Measurements from ENCODE around the gene INPP5J.

Gene INPP5J

GRCh38 chr22:31126128-31126868 lies 3.5 kb downstream of the INPP5J start:
- H3K4me3 ChIP-seq (ENCODE audit: low read depth in 1 of 2, low read length in 2 of 2) = no peak overlapping the region
- H3K4me1 ChIP-seq (ENCODE audit: control insufficient read depth in 1 of 2, insufficient read depth in 2 of 2, low read length in 2 of 2) = peaks cover 23 to 29% of the 10 kb centered on the region in 2 donors
- H3K27me3 ChIP-seq (ENCODE audit: control insufficient read depth in 1 of 2, insufficient read depth in 2 of 2, low read length in 2 of 2) = no peaks in the 10 kb centered on the region
- no peak overlapping the region for H3K9ac ChIP-seq (ENCODE audit: low read depth in 1 of 2, low read length in 2 of 2)
- peaks cover 0 to 5% of the 10 kb centered on the region in 2 donors for H3K36me3 ChIP-seq (ENCODE audit: control insufficient read depth in 1 of 2, insufficient read depth in 2 of 2, low read length in 2 of 2)
- no peaks in the 10 kb centered on the region for H3K9me3 ChIP-seq (ENCODE audit: control insufficient read depth in 1 of 2, low read length in 2 of 2)
- no peak overlapping the region for H3K27ac ChIP-seq (ENCODE audit: low read depth, low read length)

- peaks cover 19 to 23% of the 10 kb centered on the region in 2 donors for H3K4me1 ChIP-seq (ENCODE audit: control insufficient read depth in 1 of 2, insufficient read depth in 2 of 2, low read length in 2 of 2)
- no peaks in the 10 kb centered on the region for H3K27me3 ChIP-seq (ENCODE audit: control insufficient read depth in 1 of 2, insufficient read depth in 2 of 2, low read length in 2 of 2)
- no peak overlapping the region for H3K4me3 ChIP-seq (ENCODE audit: low read depth in 1 of 2, low read length in 2 of 2)
- no peak overlapping the region for H3K9ac ChIP-seq (ENCODE audit: low read depth in 1 of 2, low read length in 2 of 2)
- H3K36me3 ChIP-seq (ENCODE audit: control insufficient read depth in 1 of 2, insufficient read depth in 2 of 2, low read length in 2 of 2) = peaks cover 0 to 5% of the 10 kb centered on the region in 2 donors
- H3K9me3 ChIP-seq (ENCODE audit: control insufficient read depth in 1 of 2, low read length in 2 of 2) = no peaks in the 10 kb centered on the region
- no peak overlapping the region for H3K27ac ChIP-seq (ENCODE audit: low read depth, low read length)
These were observed 4.1 kb downstream of the INPP5J start for GRCh38 chr22:31126869-31127175.

- no peaks in the 10 kb centered on the region for H3K27me3 ChIP-seq (ENCODE audit: control insufficient read depth in 1 of 2, insufficient read depth in 2 of 2, low read length in 2 of 2)
- no peak overlapping the region for H3K4me3 ChIP-seq (ENCODE audit: low read depth in 1 of 2, low read length in 2 of 2)
- H3K27ac ChIP-seq (ENCODE audit: low read depth, low read length) = no peak overlapping the region
- H3K9ac ChIP-seq (ENCODE audit: low read depth in 1 of 2, low read length in 2 of 2) = no peak overlapping the region
- no peaks in the 10 kb centered on the region for H3K9me3 ChIP-seq (ENCODE audit: control insufficient read depth in 1 of 2, low read length in 2 of 2)
- H3K36me3 ChIP-seq (ENCODE audit: control insufficient read depth in 1 of 2, insufficient read depth in 2 of 2, low read length in 2 of 2) = peaks cover 0 to 5% of the 10 kb centered on the region in 2 donors
- H3K4me1 ChIP-seq (ENCODE audit: control insufficient read depth in 1 of 2, insufficient read depth in 2 of 2, low read length in 2 of 2) = peaks cover 14 to 19% of the 10 kb centered on the region in 2 donors
These were observed 4.5 kb downstream of the INPP5J start for GRCh38 chr22:31127181-31127772.

GRCh38 chr22:31128156-31128555 lies 5.4 kb downstream of the INPP5J start:
- peaks cover 0 to 7% of the 10 kb centered on the region in 2 donors for H3K36me3 ChIP-seq (ENCODE audit: control insufficient read depth in 1 of 2, insufficient read depth in 2 of 2, low read length in 2 of 2)
- no peak overlapping the region for H3K27ac ChIP-seq (ENCODE audit: low read depth, low read length)
- H3K4me3 ChIP-seq (ENCODE audit: low read depth in 1 of 2, low read length in 2 of 2) = no peak overlapping the region
- H3K9ac ChIP-seq (ENCODE audit: low read depth in 1 of 2, low read length in 2 of 2) = no peak overlapping the region
- H3K27me3 ChIP-seq (ENCODE audit: control insufficient read depth in 1 of 2, insufficient read depth in 2 of 2, low read length in 2 of 2) = no peaks in the 10 kb centered on the region
- no peaks in the 10 kb centered on the region for H3K9me3 ChIP-seq (ENCODE audit: control insufficient read depth in 1 of 2, low read length in 2 of 2)
- H3K4me1 ChIP-seq (ENCODE audit: control insufficient read depth in 1 of 2, insufficient read depth in 2 of 2, low read length in 2 of 2) = peaks cover 6 to 14% of the 10 kb centered on the region in 2 donors

- H3K9ac ChIP-seq (ENCODE audit: low read depth in 1 of 2, low read length in 2 of 2) = no peak overlapping the region
- no peaks in the 10 kb centered on the region for H3K9me3 ChIP-seq (ENCODE audit: control insufficient read depth in 1 of 2, low read length in 2 of 2)
- H3K4me3 ChIP-seq (ENCODE audit: low read depth in 1 of 2, low read length in 2 of 2) = no peak overlapping the region
- H3K27ac ChIP-seq (ENCODE audit: low read depth, low read length) = no peak overlapping the region
- H3K27me3 ChIP-seq (ENCODE audit: control insufficient read depth in 1 of 2, insufficient read depth in 2 of 2, low read length in 2 of 2) = no peaks in the 10 kb centered on the region
- H3K36me3 ChIP-seq (ENCODE audit: control insufficient read depth in 1 of 2, insufficient read depth in 2 of 2, low read length in 2 of 2) = peaks cover 0 to 14% of the 10 kb centered on the region in 2 donors
- H3K4me1 ChIP-seq (ENCODE audit: control insufficient read depth in 1 of 2, insufficient read depth in 2 of 2, low read length in 2 of 2) = no peaks in the 10 kb centered on the region
These were observed 8.1 kb downstream of the INPP5J start for GRCh38 chr22:31130873-31131272.

- no peak overlapping the region for H3K27ac ChIP-seq (ENCODE audit: low read depth, low read length)
These were observed 11.1 kb downstream of the INPP5J start for GRCh38 chr22:31133911-31134310.

GRCh38 chr22:31134688-31135087 lies 11.9 kb downstream of the INPP5J start:
- Histone ChIP-seq H3K9ac (ENCODE audit: low read depth in 1 of 2, low read length in 2 of 2) (no peak overlapping the region), H3K9me3 (ENCODE audit: control insufficient read depth in 1 of 2, low read length in 2 of 2) (no peaks in the 10 kb centered on the region), H3K27ac (ENCODE audit: low read depth, low read length) (no peak overlapping the region), H3K4me3 (ENCODE audit: low read depth in 1 of 2, low read length in 2 of 2) (no peak overlapping the region), H3K4me1 (ENCODE audit: control insufficient read depth in 1 of 2, insufficient read depth in 2 of 2, low read length in 2 of 2) (no peaks in the 10 kb centered on the region), H3K27me3 (ENCODE audit: control insufficient read depth in 1 of 2, insufficient read depth in 2 of 2, low read length in 2 of 2) (peaks cover 0 to 4% of the 10 kb centered on the region in 2 donors), H3K36me3 (ENCODE audit: control insufficient read depth in 1 of 2, insufficient read depth in 2 of 2, low read length in 2 of 2) (peaks cover 0 to 9% of the 10 kb centered on the region in 2 donors)

More at GRCh38 chr22:31133911-31134310, 11.1 kb downstream of the INPP5J start:
- Histone ChIP-seq H3K36me3 (ENCODE audit: control insufficient read depth in 1 of 2, insufficient read depth in 2 of 2, low read length in 2 of 2) (peaks cover 0 to 9% of the 10 kb centered on the region in 2 donors), H3K4me3 (ENCODE audit: low read depth in 1 of 2, low read length in 2 of 2) (no peak overlapping the region), H3K27me3 (ENCODE audit: control insufficient read depth in 1 of 2, insufficient read depth in 2 of 2, low read length in 2 of 2) (no peaks in the 10 kb centered on the region), H3K9me3 (ENCODE audit: control insufficient read depth in 1 of 2, low read length in 2 of 2) (no peaks in the 10 kb centered on the region), H3K9ac (ENCODE audit: low read depth in 1 of 2, low read length in 2 of 2) (no peak overlapping the region), H3K4me1 (ENCODE audit: control insufficient read depth in 1 of 2, insufficient read depth in 2 of 2, low read length in 2 of 2) (no peaks in the 10 kb centered on the region)

- Histone ChIP-seq H3K27me3 (ENCODE audit: control insufficient read depth in 1 of 2, insufficient read depth in 2 of 2, low read length in 2 of 2) (peaks cover 3 to 7% of the 10 kb centered on the region in 2 donors), H3K9ac (ENCODE audit: low read depth in 1 of 2, low read length in 2 of 2) (no peak overlapping the region), H3K27ac (ENCODE audit: low read depth, low read length) (no peak overlapping the region), H3K36me3 (ENCODE audit: control insufficient read depth in 1 of 2, insufficient read depth in 2 of 2, low read length in 2 of 2) (peaks cover 0 to 9% of the 10 kb centered on the region in 2 donors), H3K9me3 (ENCODE audit: control insufficient read depth in 1 of 2, low read length in 2 of 2) (no peaks in the 10 kb centered on the region), H3K4me1 (ENCODE audit: control insufficient read depth in 1 of 2, insufficient read depth in 2 of 2, low read length in 2 of 2) (peaks cover 0 to 4% of the 10 kb centered on the region in 2 donors), H3K4me3 (ENCODE audit: low read depth in 1 of 2, low read length in 2 of 2) (no peak overlapping the region)
These were observed 12.9 kb downstream of the INPP5J start for GRCh38 chr22:31135706-31136105.

- Histone ChIP-seq H3K4me3 (ENCODE audit: low read depth in 1 of 2, low read length in 2 of 2) (no peak overlapping the region), H3K9ac (ENCODE audit: low read depth in 1 of 2, low read length in 2 of 2) (no peak overlapping the region), H3K9me3 (ENCODE audit: control insufficient read depth in 1 of 2, low read length in 2 of 2) (no peaks in the 10 kb centered on the region), H3K4me1 (ENCODE audit: control insufficient read depth in 1 of 2, insufficient read depth in 2 of 2, low read length in 2 of 2) (peaks cover 0 to 4% of the 10 kb centered on the region in 2 donors), H3K36me3 (ENCODE audit: control insufficient read depth in 1 of 2, insufficient read depth in 2 of 2, low read length in 2 of 2) (peaks cover 0 to 9% of the 10 kb centered on the region in 2 donors), H3K27ac (ENCODE audit: low read depth, low read length) (no peak overlapping the region), H3K27me3 (ENCODE audit: control insufficient read depth in 1 of 2, insufficient read depth in 2 of 2, low read length in 2 of 2) (peaks cover 3 to 7% of the 10 kb centered on the region in 2 donors)
These were observed 13.4 kb downstream of the INPP5J start for GRCh38 chr22:31136155-31136554.

- peaks cover 3 to 7% of the 10 kb centered on the region in 2 donors for H3K27me3 ChIP-seq (ENCODE audit: control insufficient read depth in 1 of 2, insufficient read depth in 2 of 2, low read length in 2 of 2)
- no peak overlapping the region for H3K9ac ChIP-seq (ENCODE audit: low read depth in 1 of 2, low read length in 2 of 2)
- H3K9me3 ChIP-seq (ENCODE audit: control insufficient read depth in 1 of 2, low read length in 2 of 2) = no peaks in the 10 kb centered on the region
- peaks cover 0 to 9% of the 10 kb centered on the region in 2 donors for H3K36me3 ChIP-seq (ENCODE audit: control insufficient read depth in 1 of 2, insufficient read depth in 2 of 2, low read length in 2 of 2)
- H3K4me1 ChIP-seq (ENCODE audit: control insufficient read depth in 1 of 2, insufficient read depth in 2 of 2, low read length in 2 of 2) = peaks cover 0 to 4% of the 10 kb centered on the region in 2 donors
- no peak overlapping the region for H3K4me3 ChIP-seq (ENCODE audit: low read depth in 1 of 2, low read length in 2 of 2)
- H3K27ac ChIP-seq (ENCODE audit: low read depth, low read length) = no peak overlapping the region
These were observed 13.9 kb downstream of the INPP5J start for GRCh38 chr22:31136711-31137110.

Data from duodenal mucosa (tissue), 2 donors.